ENCODE measurements around the gene ESAM. TPM values are rescaled to one million over a fixed set of nuclear protein-coding genes. Genes with fewer than 3 reads are reported as not detected.

ESAM gene
- total RNA-seq, 4 donors from 2014 or later: 188 to 294 (median 243) TPM

DNA sequence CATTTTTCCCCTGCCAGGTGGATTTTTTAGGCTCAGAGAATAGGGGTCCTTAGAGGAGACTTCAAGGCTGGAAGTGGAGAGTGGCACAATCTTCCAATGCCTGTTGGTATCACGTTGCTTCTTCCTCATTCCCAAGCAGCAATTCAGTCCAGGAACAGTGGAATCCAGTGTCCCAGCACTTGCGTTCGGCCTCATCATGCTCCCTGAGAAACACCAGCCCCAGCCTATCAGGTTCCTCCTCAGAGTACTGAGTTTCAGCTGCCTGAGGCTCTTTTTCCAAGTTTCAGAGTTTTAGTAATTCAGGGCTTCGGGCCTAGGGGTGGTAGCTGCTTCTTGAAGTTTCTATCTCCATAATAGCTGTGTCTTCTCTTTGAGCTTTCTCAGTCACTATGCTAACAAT lies 54.3 kb downstream of the ESAM start:
- H3K36me3 ChIP-seq: no peaks in the 10 kb centered on the region
- intact Hi-C loops (cut with DNase I): no loop called here
- 87 to 88% methylated on average over 4 of the region's 4 CpGs for WGBS, 2 donors
- TF ChIP-seq, protein P1, sequence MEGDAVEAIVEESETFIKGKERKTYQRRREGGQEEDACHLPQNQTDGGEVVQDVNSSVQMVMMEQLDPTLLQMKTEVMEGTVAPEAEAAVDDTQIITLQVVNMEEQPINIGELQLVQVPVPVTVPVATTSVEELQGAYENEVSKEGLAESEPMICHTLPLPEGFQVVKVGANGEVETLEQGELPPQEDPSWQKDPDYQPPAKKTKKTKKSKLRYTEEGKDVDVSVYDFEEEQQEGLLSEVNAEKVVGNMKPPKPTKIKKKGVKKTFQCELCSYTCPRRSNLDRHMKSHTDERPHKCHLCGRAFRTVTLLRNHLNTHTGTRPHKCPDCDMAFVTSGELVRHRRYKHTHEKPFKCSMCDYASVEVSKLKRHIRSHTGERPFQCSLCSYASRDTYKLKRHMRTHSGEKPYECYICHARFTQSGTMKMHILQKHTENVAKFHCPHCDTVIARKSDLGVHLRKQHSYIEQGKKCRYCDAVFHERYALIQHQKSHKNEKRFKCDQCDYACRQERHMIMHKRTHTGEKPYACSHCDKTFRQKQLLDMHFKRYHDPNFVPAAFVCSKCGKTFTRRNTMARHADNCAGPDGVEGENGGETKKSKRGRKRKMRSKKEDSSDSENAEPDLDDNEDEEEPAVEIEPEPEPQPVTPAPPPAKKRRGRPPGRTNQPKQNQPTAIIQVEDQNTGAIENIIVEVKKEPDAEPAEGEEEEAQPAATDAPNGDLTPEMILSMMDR (IDR thresholded peaks at IDR 0.05): no peak
- no peak for TF ChIP-seq POLR2A (IDR thresholded peaks at IDR 0.05)
- H3K9me3 ChIP-seq: no peaks in the 10 kb centered on the region
- DNase-seq: no peak
- no peak overlapping the region for H3K27ac ChIP-seq
- H3K4me1 ChIP-seq: no peaks in the 10 kb centered on the region
- H3K4me3 ChIP-seq (replicated peaks in 1 of 3): no peak overlapping the region
- H3K27me3 ChIP-seq: no peaks in the 10 kb centered on the region

Other genes starting within 250 kb of the ESAM start
- gene OR8B12, start 218.6 kb downstream of the ESAM start, total RNA-seq: not detected
- not detected for gene OR8A1, start 192.3 kb downstream of the ESAM start, total RNA-seq
- not detected for gene PANX3, start 150.9 kb downstream of the ESAM start, total RNA-seq
- gene TBRG1, start 139.4 kb downstream of the ESAM start, total RNA-seq: 10 to 100 TPM; 34.7 to 59.8 (median 46.3) TPM
- gene SIAE, start 88.6 kb downstream of the ESAM start, total RNA-seq: 10 to 100 TPM; 33.9 to 52.5 (median 41.6) TPM
- gene SPA17, start 88.4 kb downstream of the ESAM start, total RNA-seq: 10 to 100 TPM; 13.8 to 25.2 (median 23.6) TPM
- 1 to 10 TPM in 3 of 4 donors, under 1 TPM in 1; 0.40 to 3.6 (median 2.7) TPM for gene NRGN, start 22.3 kb downstream of the ESAM start, total RNA-seq
- gene VSIG2, start 10.0 kb downstream of the ESAM start, total RNA-seq: 10 to 100 TPM; 23.7 to 54.5 (median 28.8) TPM
- gene MSANTD2, start 38.1 kb upstream of the ESAM start, total RNA-seq: 10 to 100 TPM; 29.1 to 56.1 (median 37.0) TPM
- 10 to 100 TPM in 2 of 4 donors, 1 to 10 TPM in 2; 6.7 to 19.8 (median 10.1) TPM for gene ROBO3, start 103.1 kb upstream of the ESAM start, total RNA-seq
- 10 to 100 TPM; 12.3 to 47.6 (median 32.6) TPM for gene ROBO4, start 135.6 kb upstream of the ESAM start, total RNA-seq
- not detected for gene HEPN1, start 157.0 kb upstream of the ESAM start, total RNA-seq
- gene HEPACAM, start 173.8 kb upstream of the ESAM start, total RNA-seq: 1 to 10 TPM in 1 of 4 donors, under 1 TPM in 2, not detected in 1; 0.27 to 1.1 (median 0.45) TPM
- gene CCDC15, start 191.9 kb upstream of the ESAM start, total RNA-seq: 1 to 10 TPM in 2 of 4 donors, under 1 TPM in 2; 0.33 to 2.8 (median 1.1) TPM

Data from thyroid gland (tissue), 4 donors.